ENCODE results near the gene MAGIX. TPM values are rescaled to one million over a fixed set of nuclear protein-coding genes. Genes with fewer than 3 reads are reported as not detected.

The MAGIX gene
- total RNA-seq, 4 donors from 2014 or later, result 6.8 to 16.5 (median 10.3) TPM

GRCh38 chrX:49204017-49204416 lies 41.5 kb downstream of the MAGIX start:
- TF ChIP-seq CTCF (IDR thresholded peaks at IDR 0.05), result no peak
- TF ChIP-seq POLR2A (IDR thresholded peaks at IDR 0.05), result no peak
- 75 to 92% methylated on average over 4 to 6 of the region's 6 CpGs for WGBS, 2 donors
- DNase-seq (ENCODE audit: low spot score in 2 of 2), result no peak
- no peak overlapping the region for H3K4me3 ChIP-seq (ENCODE audit: low read depth, poor library complexity, severe bottlenecking)
- intact Hi-C loops (cut with DNase I; ENCODE audit: low total_unique reads), result no loop called here

GRCh38 chrX:49204709-49205108 lies 42.2 kb downstream of the MAGIX start:
- intact Hi-C loops (cut with DNase I; ENCODE audit: low total_unique reads), result no loop called here
- TF ChIP-seq CTCF (IDR thresholded peaks at IDR 0.05), result no peak
- no peak for TF ChIP-seq POLR2A (IDR thresholded peaks at IDR 0.05)
- DNase-seq (ENCODE audit: low spot score in 2 of 2), result no peak
- 39 to 40% methylated on average over 4 of the region's 4 CpGs for WGBS, 2 donors
- H3K4me3 ChIP-seq (ENCODE audit: low read depth, poor library complexity, severe bottlenecking), result no peak overlapping the region

- H3K4me3 ChIP-seq (ENCODE audit: low read depth, poor library complexity, severe bottlenecking), result no peak overlapping the region
- DNase-seq (ENCODE audit: low spot score in 2 of 2), result no peak
- WGBS, 2 donors, result 75 to 80% methylated on average over 11 to 13 of the region's 13 CpGs
- TF ChIP-seq POLR2A (IDR thresholded peaks at IDR 0.05), result no peak
- intact Hi-C loops (cut with DNase I; ENCODE audit: low total_unique reads), result no loop called here
Measured at GRCh38 chrX:49205443-49205842, 42.9 kb downstream of the MAGIX start.

- DNase-seq (ENCODE audit: low spot score in 2 of 2), result no peak
- H3K4me3 ChIP-seq (ENCODE audit: low read depth, poor library complexity, severe bottlenecking), result no peak overlapping the region
- no peak for TF ChIP-seq POLR2A (IDR thresholded peaks at IDR 0.05)
- TF ChIP-seq CTCF (IDR thresholded peaks at IDR 0.05), result no peak
- 84% methylated on average over 8 of the region's 8 CpGs; no CpG with 5 or more reads in 1 of the 2 donors for WGBS, 2 donors
- intact Hi-C loops (cut with DNase I; ENCODE audit: low total_unique reads), result no loop called here
Measured at GRCh38 chrX:49206543-49206942, 44.0 kb downstream of the MAGIX start.

GRCh38 chrX:49208399-49208798 lies 45.8 kb downstream of the MAGIX start:
- intact Hi-C loops (cut with DNase I; ENCODE audit: low total_unique reads), result no loop called here
- WGBS, 2 donors, result 94 to 97% methylated on average over 5 of the region's 5 CpGs
- TF ChIP-seq POLR2A (IDR thresholded peaks at IDR 0.05), result no peak
- TF ChIP-seq CTCF (IDR thresholded peaks at IDR 0.05), result no peak
- DNase-seq (ENCODE audit: low spot score in 2 of 2), result no peak
- H3K4me3 ChIP-seq (ENCODE audit: low read depth, poor library complexity, severe bottlenecking), result no peak overlapping the region

GRCh38 chrX:49209434-49210251 lies 47.1 kb downstream of the MAGIX start:
- intact Hi-C loops (cut with DNase I; ENCODE audit: low total_unique reads), result no loop called here
- 44 to 72% methylated on average over 2 to 28 of the region's 28 CpGs for WGBS, 2 donors
- no peak overlapping the region for H3K4me3 ChIP-seq (ENCODE audit: low read depth, poor library complexity, severe bottlenecking)
- no peak for DNase-seq (ENCODE audit: low spot score in 2 of 2)
- TF ChIP-seq POLR2A (IDR thresholded peaks at IDR 0.05) (no peak), CTCF (IDR thresholded peaks at IDR 0.05) (no peak)
